IMR-90 (cell line): ENCODE results near the gene MSH5. TPM values are rescaled to one million over a fixed set of nuclear protein-coding genes. Genes with fewer than 3 reads are reported as not detected.

Experiments
- ATAC-seq: fragments of 200-7000 bp; cut with Tn5 transposase; 2 replicates; pipeline ENCODE4 v1.9.1; 2020; ENCODE audit warnings: low read depth, mild to moderate bottlenecking, moderate library complexity
- BruUV-seq: library from RNA; stranded (reverse); fragments of 400-500 nt; replicated peaks from 2 replicates; lab custom pipeline; 2021; lab: Mats Ljungman, UMichigan
- CTCF ChIA-PET: fragments of 300-600 bp; formaldehyde crosslinking; extraction: SDS; loops from one replicate; lab custom pipeline; 2021; ENCODE audit warnings: antibody characterized with exemption; lab: Yijun Ruan, JAX
- POLR2A ChIA-PET: fragments of 300-600 bp; sonication (Branson Sonifier 250); formaldehyde crosslinking; loops from one replicate; lab custom pipeline; 2022; ENCODE audit warnings: antibody characterized with exemption; ENCODE audit not compliant: unreplicated experiment; lab: Charles Lee
- DNase-seq: peaks from one replicate; pipeline ENCODE4 v3.0.0; 2013
- H2AFZ ChIP-seq: replicated peaks from 2 replicates; pipeline ENCODE3; 2013; ENCODE audit warnings: low read length, mild to moderate bottlenecking; ENCODE audit not compliant: poor library complexity
- H2AK5ac ChIP-seq: 2 replicates; pipeline ENCODE4 v1.6.1; 2013; ENCODE audit warnings: low read depth, low read length, inconsistent platforms
- H2AK9ac ChIP-seq: replicated peaks from 2 replicates; pipeline ENCODE3; 2013; ENCODE audit warnings: mild to moderate bottlenecking, low read depth, low read length, moderate library complexity; ENCODE audit not compliant: poor library complexity
- H2BK120ac ChIP-seq: 2 replicates; pipeline ENCODE4 v1.6.1; 2013; ENCODE audit warnings: low read depth, low read length, inconsistent platforms
- H2BK15ac ChIP-seq: 3 replicates; pipeline ENCODE4 v1.6.1; 2013; ENCODE audit warnings: low read depth, low read length, inconsistent platforms
- H2BK20ac ChIP-seq: 2 replicates; pipeline ENCODE4 v1.6.1; 2013; ENCODE audit warnings: low read depth, mild to moderate bottlenecking, inconsistent platforms, low read length, moderate library complexity
- H2BK5ac ChIP-seq: 2 replicates; pipeline ENCODE4 v1.6.1; 2013; ENCODE audit warnings: mild to moderate bottlenecking, low read depth, low read length, inconsistent platforms; ENCODE audit not compliant: poor library complexity, severe bottlenecking
- H3K14ac ChIP-seq: replicated peaks from 2 replicates; pipeline ENCODE4 v1.6.1; 2013; ENCODE audit warnings: low read depth, low read length, inconsistent platforms
- H3K18ac ChIP-seq: 2 replicates; pipeline ENCODE4 v1.6.1; 2013; ENCODE audit warnings: low read depth, low read length, control low read depth
- H3K23ac ChIP-seq: 2 replicates; pipeline ENCODE4 v1.6.1; 2013; ENCODE audit warnings: low read depth, low read length, inconsistent platforms
- H3K27ac ChIP-seq: 2 replicates; pipeline ENCODE4 v1.5.1; 2013; ENCODE audit warnings: mild to moderate bottlenecking, control low read depth, low read length; ENCODE audit not compliant: insufficient read depth
- H3K27me3 ChIP-seq: 2 replicates; pipeline ENCODE4 v1.6.1; 2013; ENCODE audit warnings: low read length; ENCODE audit not compliant: control insufficient read depth, insufficient read depth
- H3K36me3 ChIP-seq: 2 replicates; pipeline ENCODE4 v1.6.1; 2013; ENCODE audit warnings: low read length, mixed read lengths; ENCODE audit not compliant: control insufficient read depth, insufficient read depth
- H3K4ac ChIP-seq: 2 replicates; pipeline ENCODE4 v1.6.1; 2013; ENCODE audit warnings: low read depth, low read length, inconsistent platforms
- H3K4me1 ChIP-seq: 2 replicates; pipeline ENCODE4 v1.6.1; 2013; ENCODE audit warnings: low read length, mixed read lengths; ENCODE audit not compliant: control insufficient read depth, insufficient read depth
- H3K4me2 ChIP-seq: 2 replicates; pipeline ENCODE4 v1.6.1; 2013; ENCODE audit warnings: low read depth, mild to moderate bottlenecking, control low read depth, low read length, moderate library complexity
- H3K4me3 ChIP-seq: 2 replicates; pipeline ENCODE4 v1.5.1; 2013; ENCODE audit warnings: low read depth, mild to moderate bottlenecking, control low read depth, low read length, moderate library complexity; ENCODE audit not compliant: insufficient read depth
- H3K56ac ChIP-seq: 2 replicates; pipeline ENCODE4 v1.6.1; 2013; ENCODE audit warnings: low read length, inconsistent platforms; ENCODE audit not compliant: insufficient read depth; ENCODE audit errors: extremely low read depth
- H3K79me1 ChIP-seq, 2 experiments: 2 replicates each; pipeline ENCODE4 v1.6.1; 2013; ENCODE audit warnings: low read length in 2 of 2, inconsistent platforms in 1 of 2, low read depth in 1 of 2
- H3K9ac ChIP-seq: 2 replicates; pipeline ENCODE4 v1.6.1; 2013; ENCODE audit warnings: low read depth, low read length, control low read depth
- H3K9me1 ChIP-seq: 2 replicates; pipeline ENCODE4 v1.6.1; 2013; ENCODE audit warnings: low read length, inconsistent platforms; ENCODE audit not compliant: insufficient read depth
- H3K9me3 ChIP-seq: 2 replicates; pipeline ENCODE4 v1.6.1; 2013; ENCODE audit warnings: low read length; ENCODE audit not compliant: control insufficient read depth, insufficient read depth
- H4K20me1 ChIP-seq: 2 replicates; pipeline ENCODE4 v1.6.1; 2013; ENCODE audit warnings: low read length, inconsistent platforms; ENCODE audit not compliant: insufficient read depth
- H4K5ac ChIP-seq: 2 replicates; pipeline ENCODE4 v1.6.1; 2013; ENCODE audit warnings: mild to moderate bottlenecking, low read depth, low read length, control low read depth
- H4K8ac ChIP-seq, 2 experiments: 2 replicates each; pipeline ENCODE4 v1.6.1; 2013; ENCODE audit warnings: low read depth in 2 of 2, low read length in 2 of 2, control low read depth in 1 of 2, inconsistent platforms in 1 of 2
- H4K91ac ChIP-seq: 2 replicates; pipeline ENCODE4 v1.6.1; 2013; ENCODE audit warnings: low read depth, low read length, inconsistent platforms; ENCODE audit not compliant: insufficient read depth
- BHLHE40 ChIP-seq: fragments of 150-350 bp; IDR thresholded peaks from 2 replicates; pipeline ENCODE4 v1.6.1; 2016; ENCODE audit warnings: mild to moderate bottlenecking, low read depth, low read length
- CEBPB ChIP-seq: IDR thresholded peaks from 2 replicates; pipeline ENCODE4 v1.6.1; 2012; ENCODE audit warnings: low read depth, low read length, improper control_type of control experiment
- CHD1 ChIP-seq: IDR thresholded peaks from 2 replicates; pipeline ENCODE4 v1.6.1; 2012; ENCODE audit warnings: low read depth, low read length, improper control_type of control experiment
- CTCF ChIP-seq: conservative IDR thresholded peaks from 2 replicates; pipeline ENCODE4 v1.5.1; 2012; ENCODE audit warnings: mild to moderate bottlenecking, low read depth, low read length, improper control_type of control experiment
- ELK1 ChIP-seq: fragments of 150-350 bp; IDR thresholded peaks from 2 replicates; pipeline ENCODE4 v1.6.1; 2016; ENCODE audit warnings: low read depth, mild to moderate bottlenecking, low read length, moderate library complexity, borderline replicate concordance
- FOS ChIP-seq: fragments of 150-350 bp; IDR thresholded peaks from 2 replicates; pipeline ENCODE4 v1.6.1; 2016; ENCODE audit warnings: low read depth, low read length
- MAFK ChIP-seq: IDR thresholded peaks from 2 replicates; pipeline ENCODE4 v1.6.1; 2012; ENCODE audit warnings: low read depth, low read length, improper control_type of control experiment
- MAZ ChIP-seq: IDR thresholded peaks from 2 replicates; pipeline ENCODE4 v1.6.1; 2012; ENCODE audit warnings: low read depth, mild to moderate bottlenecking, low read length, improper control_type of control experiment, moderate library complexity, borderline replicate concordance
- MXI1 ChIP-seq: IDR thresholded peaks from 2 replicates; pipeline ENCODE4 v1.6.1; 2012; ENCODE audit warnings: low read depth, mild to moderate bottlenecking, low read length, moderate library complexity, borderline replicate concordance
- POLR2A ChIP-seq: IDR thresholded peaks from 2 replicates; pipeline ENCODE4 v1.6.1; 2012; ENCODE audit warnings: mild to moderate bottlenecking, low read depth, low read length
- RAD21 ChIP-seq: IDR thresholded peaks from 2 replicates; pipeline ENCODE4 v1.6.1; 2012; ENCODE audit warnings: low read length, improper control_type of control experiment
- RCOR1 ChIP-seq: IDR thresholded peaks from 2 replicates; pipeline ENCODE4 v1.6.1; 2012; ENCODE audit warnings: mild to moderate bottlenecking, low read length, improper control_type of control experiment; ENCODE audit not compliant: insufficient replicate concordance
- SMC3 ChIP-seq: fragments of 150-350 bp; IDR thresholded peaks from 2 replicates; pipeline ENCODE4 v1.6.1; 2016; ENCODE audit warnings: low read depth, mild to moderate bottlenecking, antibody characterized with exemption, low read length, moderate library complexity
- USF2 ChIP-seq: fragments of 150-350 bp; IDR thresholded peaks from 2 replicates; pipeline ENCODE4 v1.6.1; 2017; ENCODE audit warnings: mild to moderate bottlenecking, antibody characterized with exemption, low read length, low read depth
- WGBS, 2 experiments: methylation state at CpG; one replicate each; pipeline versions ENCODE4 v1.1.5 to v1.1.7; 2013; ENCODE audit warnings: missing lambda C conversion rate in 2 of 2; ENCODE audit not compliant: insufficient read length in 1 of 2; ENCODE audit errors: extremely low coverage in 2 of 2; 5-methylcytosine and 5-hydroxymethylcytosine counted together
- dilution Hi-C: fragments of 300-500 bp; cut with HindIII; formaldehyde crosslinking; loops from one replicate; pipeline ENCODE4 v1.14.3; 2018; ENCODE audit warnings: low sequenced_read_pairs; ENCODE audit not compliant: unreplicated experiment
- in situ Hi-C: fragments of 300-500 bp; cut with MboI; formaldehyde crosslinking; loops from 3 replicates; pipeline ENCODE4 v1.14.3; 2019; ENCODE audit warnings: low sequenced_read_pairs, inconsistent platforms, mixed read lengths
- intact Hi-C: fragments of 100-400 bp; cut with micrococcal nuclease; formaldehyde crosslinking; loops from 2 replicates; pipeline ENCODE4 v1.10.0; 2022
- polyA plus RNA-seq, 3 experiments: library from polyadenylated mRNA; depleted of rRNA; stranded (reverse); fragments of >200 nt; gene quantifications; 2 replicates each; pipeline ENCODE4 v1.2.3, GENCODE V29; 2012; ENCODE audit warnings: low replicate concordance in 1 of 3
- total RNA-seq: library from RNA; depleted of rRNA; stranded (reverse); fragments of >200 nt; gene quantifications from 2 replicates; pipeline ENCODE4 v1.2.3, GENCODE V29; 2012

The MSH5 gene
- total and polyA plus RNA-seq, 2 of the 4 experiments (the other 2 are of a cell fraction) = 5.6 to 15.7 TPM

- 52% methylated on average over 8 of the region's 16 CpGs; no CpG with 5 or more reads in 1 of the 2 experiments for WGBS, 2 experiments
- BruUV-seq = no TSS peak
- CTCF ChIA-PET = interaction anchor here (0.6 kb wide), 1 partner anchor 17 kb away, joined by 3 read pairs; no protein-coding TSS in a partner anchor
- Histone ChIP-seq H3K36me3 (no peaks in the 10 kb centered on the region), H3K4ac (no peak within 1 kb of the TSS), H3K14ac (no peak within 1 kb of the TSS), H2BK15ac (no peak within 1 kb of the TSS), H3K23ac (0 out of 2 replicates have a peak within 1 kb of the TSS, but pooled peaks have one; percentile 59), H2AK9ac (peak within 1 kb of the TSS; percentile 52), H4K8ac (no peak within 1 kb of the TSS), H2BK120ac (no peak within 1 kb of the TSS), H2AFZ (no peak within 1 kb of the TSS), H4K91ac (no peak within 1 kb of the TSS), H3K4me1 (no peaks in the 10 kb centered on the region), H3K27ac (no peak within 1 kb of the TSS), H4K5ac (no peak within 1 kb of the TSS), H3K4me3 (no peak within 1 kb of the TSS), H3K4me2 (no peak within 1 kb of the TSS), H3K18ac (no peak within 1 kb of the TSS), H3K9me1 (peaks cover 4% of the 10 kb centered on the region; the same call in 1 of the 2 replicates), H3K9me3 (no peaks in the 10 kb centered on the region), H2AK5ac (no peak within 1 kb of the TSS), H2BK20ac (no peak within 1 kb of the TSS), H3K9ac (no peak within 1 kb of the TSS), H3K56ac (no peak within 1 kb of the TSS), H3K79me1 (no peaks in the 10 kb centered on the region), H3K27me3 (peaks cover 32% of the 10 kb centered on the region), H2BK5ac (no peak within 1 kb of the TSS), H4K20me1 (no peaks in the 10 kb centered on the region; the same call in 1 of the 2 replicates)
- no peak for DNase-seq
- POLR2A ChIA-PET = interaction anchor here (0.5 kb wide), 1 partner anchor 24 kb away, joined by 3 read pairs; the partner anchor contains the start of gene MSH5
- dilution Hi-C loops (no loop called here), in situ Hi-C loops (no loop called here), intact Hi-C loops (no loop called here)
- TF ChIP-seq CEBPB (no peak), RAD21 (no peak), USF2 (no peak), SMC3 (no peak), CHD1 (no peak), MXI1 (no peak), RCOR1 (no peak), MAFK (no peak), CTCF (no peak), BHLHE40 (no peak), MAZ (no peak), FOS (no peak), POLR2A (no peak), ELK1 (no peak)
- ATAC-seq = no peak
Measured at GRCh38 chr6:31715022-31715958, 24.5 kb upstream of the MSH5 start, which contains the start of gene LY6G6D. Gene LY6G6D (plus strand): TSS chr6:31715348. CDS start chr6:31715356, 8 bp downstream.
